ENCODE measurements around the gene EXOC8. TPM values are rescaled to one million over a fixed set of nuclear protein-coding genes. Genes with fewer than 3 reads are reported as not detected.

The EXOC8 gene
- total RNA-seq, 4 donors from 2014 or later: 14.1 to 27.1 (median 16.9) TPM

DNA sequence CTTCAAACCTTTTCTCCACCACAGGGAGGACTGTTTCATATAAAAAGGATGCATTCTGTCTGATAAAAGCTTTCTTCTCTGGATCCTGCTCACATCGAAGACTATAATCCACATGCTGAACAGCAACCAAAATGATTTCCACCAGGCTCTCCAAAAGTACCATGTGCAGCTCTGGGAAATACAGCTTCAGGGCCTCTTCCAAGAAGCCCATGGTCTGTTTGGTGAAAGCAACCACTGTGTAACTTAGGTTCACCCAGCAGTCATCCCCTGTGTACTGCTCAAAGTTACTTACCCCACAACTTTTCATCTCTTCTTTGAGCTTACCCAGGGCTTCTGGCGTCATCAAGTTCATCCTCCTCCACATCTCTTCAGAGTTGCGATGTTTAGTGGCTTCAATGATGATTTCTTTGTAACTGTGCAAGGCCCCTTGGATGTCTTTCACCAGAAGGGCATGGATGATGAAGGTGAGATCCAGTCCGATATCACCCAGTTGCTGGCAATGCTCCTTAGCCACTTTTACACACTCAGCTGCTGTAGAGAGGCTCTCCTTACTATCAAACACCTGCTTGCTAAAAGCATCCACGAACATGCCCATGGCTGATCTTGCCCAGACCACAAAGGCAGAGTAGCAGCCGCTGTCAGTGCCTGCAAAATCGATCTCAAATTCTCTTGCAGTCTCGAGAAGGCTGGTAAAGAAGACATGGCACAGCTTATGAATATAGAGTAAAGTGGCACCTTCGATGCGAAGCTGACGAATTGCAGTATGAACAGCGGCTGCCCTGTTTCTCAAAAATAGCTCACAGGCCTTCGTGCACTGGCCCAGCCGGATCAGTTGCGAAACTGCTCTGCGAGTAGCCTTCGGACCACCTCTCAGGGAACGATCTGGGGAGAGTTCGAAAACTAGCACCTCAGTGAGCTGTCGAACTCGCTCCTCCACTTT, 1.7 kb downstream of the EXOC8 start:
- Histone ChIP-seq H3K36me3 (no peaks in the 10 kb centered on the region), H3K4me3 (peak overlapping the region; percentile 67 to 82), H3K4me1 (peaks cover 6 to 15% of the 10 kb centered on the region in 2 donors), H3K27me3 (no peaks in the 10 kb centered on the region), H3K27ac (no peak overlapping the region), H3K9me3 (no peaks in the 10 kb centered on the region)
- DNase-seq: no peak
- no peak for TF ChIP-seq POLR2A (IDR thresholded peaks at IDR 0.05)
- TF ChIP-seq, protein P1, sequence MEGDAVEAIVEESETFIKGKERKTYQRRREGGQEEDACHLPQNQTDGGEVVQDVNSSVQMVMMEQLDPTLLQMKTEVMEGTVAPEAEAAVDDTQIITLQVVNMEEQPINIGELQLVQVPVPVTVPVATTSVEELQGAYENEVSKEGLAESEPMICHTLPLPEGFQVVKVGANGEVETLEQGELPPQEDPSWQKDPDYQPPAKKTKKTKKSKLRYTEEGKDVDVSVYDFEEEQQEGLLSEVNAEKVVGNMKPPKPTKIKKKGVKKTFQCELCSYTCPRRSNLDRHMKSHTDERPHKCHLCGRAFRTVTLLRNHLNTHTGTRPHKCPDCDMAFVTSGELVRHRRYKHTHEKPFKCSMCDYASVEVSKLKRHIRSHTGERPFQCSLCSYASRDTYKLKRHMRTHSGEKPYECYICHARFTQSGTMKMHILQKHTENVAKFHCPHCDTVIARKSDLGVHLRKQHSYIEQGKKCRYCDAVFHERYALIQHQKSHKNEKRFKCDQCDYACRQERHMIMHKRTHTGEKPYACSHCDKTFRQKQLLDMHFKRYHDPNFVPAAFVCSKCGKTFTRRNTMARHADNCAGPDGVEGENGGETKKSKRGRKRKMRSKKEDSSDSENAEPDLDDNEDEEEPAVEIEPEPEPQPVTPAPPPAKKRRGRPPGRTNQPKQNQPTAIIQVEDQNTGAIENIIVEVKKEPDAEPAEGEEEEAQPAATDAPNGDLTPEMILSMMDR (IDR thresholded peaks at IDR 0.05): no peak
- intact Hi-C loops (cut with DNase I; ENCODE audit: low total_unique reads): no loop called here

DNA sequence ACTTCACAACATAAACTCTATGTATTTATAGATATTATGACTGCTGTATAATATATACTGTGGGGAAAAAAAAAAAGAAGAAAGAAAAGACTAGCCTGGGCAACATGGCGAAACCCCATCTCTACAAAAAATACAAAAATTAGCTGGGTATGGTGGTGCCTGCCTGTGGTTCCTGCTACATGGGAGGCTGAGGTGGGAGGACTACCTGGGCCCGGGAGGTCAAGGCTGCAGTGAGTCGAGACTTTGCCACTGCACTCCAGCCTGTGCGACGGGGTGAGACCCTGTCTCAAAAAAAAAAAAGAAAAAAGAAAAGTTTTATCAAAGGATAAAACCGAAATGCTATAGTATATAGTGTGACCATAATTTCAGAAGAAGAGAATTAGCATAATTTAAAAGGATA, 2.7 kb downstream of the EXOC8 start:
- intact Hi-C loops (cut with DNase I; ENCODE audit: low total_unique reads): no loop called here
- TF ChIP-seq, protein P1 (IDR thresholded peaks at IDR 0.05): no peak
- no peak for TF ChIP-seq POLR2A (IDR thresholded peaks at IDR 0.05)
- H3K4me1 ChIP-seq: peaks cover 6 to 15% of the 10 kb centered on the region in 2 donors

DNA sequence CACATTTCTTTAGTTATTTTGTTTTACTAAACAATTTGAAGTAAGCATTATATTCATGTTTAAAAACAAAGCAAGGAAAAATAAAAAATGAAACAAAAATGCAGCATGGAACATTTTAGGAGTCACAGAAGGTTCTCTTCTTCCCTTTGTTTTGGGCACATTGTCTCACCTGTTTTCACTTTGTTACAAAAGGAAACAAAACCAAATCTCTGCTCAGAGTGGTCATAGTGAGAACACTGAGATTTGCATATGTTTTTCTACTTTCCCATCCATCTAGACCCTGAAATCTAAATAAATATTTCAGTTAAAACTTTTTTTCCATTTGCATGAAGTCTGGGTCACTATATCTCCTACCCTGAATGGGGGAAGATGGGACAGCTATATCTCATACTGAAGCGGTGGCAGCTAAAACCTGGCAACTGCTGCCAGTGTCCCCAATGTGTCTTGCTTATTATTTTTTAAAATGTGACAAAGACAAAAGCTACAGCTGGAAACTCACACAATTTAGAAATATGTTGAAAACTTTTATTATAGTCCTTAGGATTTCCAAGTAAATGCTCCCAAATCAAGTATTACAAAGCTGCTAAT, 3.5 kb downstream of the EXOC8 start:
- intact Hi-C loops (cut with DNase I; ENCODE audit: low total_unique reads): no loop called here
- TF ChIP-seq, protein P1 (IDR thresholded peaks at IDR 0.05): no peak
- TF ChIP-seq POLR2A (IDR thresholded peaks at IDR 0.05): no peak
- H3K27me3 ChIP-seq: no peaks in the 10 kb centered on the region
- no peaks in the 10 kb centered on the region for H3K36me3 ChIP-seq
- H3K4me1 ChIP-seq: peaks cover 6 to 8% of the 10 kb centered on the region in 2 donors
- H3K4me3 ChIP-seq: peak overlapping the region in 1 of 2 donors; percentile 1
- no peak overlapping the region for H3K27ac ChIP-seq
- H3K9me3 ChIP-seq: no peaks in the 10 kb centered on the region
- DNase-seq: no peak

More for the DNA sequence above, 2.7 kb downstream of the EXOC8 start:
- DNase-seq: no peak
- Histone ChIP-seq H3K27me3 (no peaks in the 10 kb centered on the region), H3K36me3 (no peaks in the 10 kb centered on the region), H3K27ac (no peak overlapping the region), H3K9me3 (no peaks in the 10 kb centered on the region), H3K4me3 (peak overlapping the region in 1 of 2 donors; percentile 1)

DNA sequence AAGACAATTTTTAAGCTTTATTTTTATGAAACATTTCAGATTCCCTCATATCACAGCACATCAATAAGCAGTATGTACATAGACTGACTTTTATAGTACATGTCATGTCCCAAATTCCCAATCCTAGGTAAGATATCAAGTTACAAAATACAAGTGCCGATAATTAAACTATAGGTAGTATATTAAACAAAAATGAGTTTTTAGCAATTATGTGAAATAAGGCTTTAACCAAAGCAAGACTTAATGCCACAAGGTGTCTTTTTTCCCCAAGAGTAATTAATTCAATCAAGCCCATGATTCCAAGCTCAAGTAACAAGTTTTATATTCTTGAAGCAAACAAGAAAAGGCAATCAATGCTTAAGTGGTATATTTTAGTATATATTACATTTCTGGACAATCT, 4.9 kb downstream of the EXOC8 start:
- no peaks in the 10 kb centered on the region for H3K9me3 ChIP-seq
- TF ChIP-seq, protein P1 (IDR thresholded peaks at IDR 0.05): no peak
- no peak for TF ChIP-seq POLR2A (IDR thresholded peaks at IDR 0.05)
- intact Hi-C loops (cut with DNase I; ENCODE audit: low total_unique reads): no loop called here
- no peak for DNase-seq
- H3K4me3 ChIP-seq: no peak overlapping the region
- H3K36me3 ChIP-seq: no peaks in the 10 kb centered on the region
- no peaks in the 10 kb centered on the region for H3K27me3 ChIP-seq
- no peak overlapping the region for H3K27ac ChIP-seq
- peaks cover 6 to 7% of the 10 kb centered on the region in 2 donors for H3K4me1 ChIP-seq

DNA sequence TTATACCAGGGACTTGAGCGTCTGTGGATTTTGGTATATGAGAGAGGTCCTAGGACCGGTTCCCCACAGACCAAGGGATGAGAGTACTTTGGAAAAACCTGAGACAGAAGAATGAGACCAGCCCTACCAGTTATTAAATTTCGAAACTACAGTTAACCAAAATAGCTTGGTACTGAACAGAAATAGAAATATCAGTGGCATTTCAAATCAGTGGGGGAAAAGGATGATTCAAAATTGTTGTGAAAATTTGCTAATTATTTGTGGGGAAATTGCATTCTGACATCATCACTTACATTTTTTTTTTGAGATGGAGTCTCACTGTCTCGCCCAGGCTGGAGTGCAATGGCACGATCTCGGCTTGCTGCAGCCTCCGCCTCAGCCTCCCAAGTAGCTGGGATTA, 8.2 kb downstream of the EXOC8 start:
- no peak overlapping the region for H3K27ac ChIP-seq
- no peak for TF ChIP-seq POLR2A (IDR thresholded peaks at IDR 0.05)
- TF ChIP-seq, protein P1 (IDR thresholded peaks at IDR 0.05): no peak
- no peak overlapping the region for H3K4me3 ChIP-seq
- intact Hi-C loops (cut with DNase I; ENCODE audit: low total_unique reads): no loop called here
- peaks cover 0 to 5% of the 10 kb centered on the region in 2 donors for H3K4me1 ChIP-seq
- DNase-seq: no peak
- no peaks in the 10 kb centered on the region for H3K9me3 ChIP-seq
- H3K27me3 ChIP-seq: no peaks in the 10 kb centered on the region
- H3K36me3 ChIP-seq: no peaks in the 10 kb centered on the region

All from uterus (tissue), 4 donors.